Endothelial cell of umbilical vein (primary cell): ENCODE results near the gene MB21D2. TPM values are rescaled to one million over a fixed set of nuclear protein-coding genes. Genes with fewer than 3 reads are reported as not detected.

Experiments
- BruUV-seq: library from RNA; stranded (reverse); fragments of 400-500 nt; replicated peaks from 2 replicates; lab custom pipeline; 2021; lab: Mats Ljungman, UMichigan
- CTCF ChIA-PET: fragments of 300-600, 350-600 bp; sonication (Branson Sonifier 250); formaldehyde crosslinking; loops from one replicate; lab custom pipeline; 2021; ENCODE audit warnings: antibody characterized with exemption, inconsistent platforms; lab: Charles Lee
- POLR2A ChIA-PET: fragments of 300-600, 350-600 bp; sonication (Branson Sonifier 250); formaldehyde crosslinking; loops from one replicate; lab custom pipeline; 2021; ENCODE audit warnings: antibody characterized with exemption, inconsistent platforms; lab: Charles Lee
- DNase-seq: peaks from one replicate; pipeline ENCODE4 v3.0.0-alpha.2; 2011; ENCODE audit warnings: low read depth, low spot score
- FAIRE-seq: peaks from 2 replicates; lab custom pipeline; 2011; peaks lifted over from hg19 to GRCh38; lab: Jason Lieb, UNC
- H2AFZ ChIP-seq: 2 replicates; pipeline ENCODE4 v1.6.0; 2012; ENCODE audit warnings: low read depth, low read length, control low read depth, inconsistent platforms
- H3K27ac ChIP-seq: 2 replicates; pipeline ENCODE4 v1.5.1; 2011; ENCODE audit warnings: low read depth, mild to moderate bottlenecking, control low read depth, low read length, moderate library complexity; ENCODE audit not compliant: insufficient read depth
- H3K27me3 ChIP-seq, 2 experiments: 2 replicates each; pipeline versions ENCODE4 v1.6.0 to v1.6.1; 2011; ENCODE audit warnings: low read length in 2 of 2, mixed read lengths in 1 of 2; ENCODE audit not compliant: control insufficient read depth in 2 of 2, insufficient read depth in 2 of 2
- H3K36me3 ChIP-seq, 2 experiments: 2 replicates in 1 of 2; 3 replicates in 1 of 2; pipeline ENCODE4 v1.5.1; 2011; ENCODE audit warnings: low read length in 2 of 2, mild to moderate bottlenecking in 1 of 2, moderate library complexity in 1 of 2; ENCODE audit not compliant: control insufficient read depth in 2 of 2, insufficient read depth in 2 of 2; ENCODE audit errors: extremely low read depth in 1 of 2
- H3K4me1 ChIP-seq: 3 replicates; pipeline ENCODE4 v1.5.1; 2011; ENCODE audit warnings: mild to moderate bottlenecking, low read length; ENCODE audit not compliant: control insufficient read depth, insufficient read depth; ENCODE audit errors: extremely low read depth
- H3K4me2 ChIP-seq: 2 replicates; pipeline ENCODE4 v1.6.1; 2011; ENCODE audit warnings: low read length, control low read depth, mixed read lengths; ENCODE audit not compliant: insufficient read depth
- H3K4me3 ChIP-seq, 3 experiments: fragments of 200-600 bp in 1 of 3; sonication (generic), shearing (Covaris generic) in 1 of 3; replicated peaks in 1 of 3; 2 replicates each; pipeline ENCODE4 v1.5.1; 2011 to 2016; ENCODE audit warnings: control low read depth in 3 of 3, low read length in 3 of 3, mild to moderate bottlenecking in 2 of 3, inconsistent platforms in 1 of 3, low read depth in 1 of 3, moderate library complexity in 1 of 3; ENCODE audit not compliant: insufficient read depth in 1 of 3
- H3K79me2 ChIP-seq: 2 replicates; pipeline ENCODE4 v1.6.0; 2012; ENCODE audit warnings: low read length, inconsistent platforms; ENCODE audit not compliant: control insufficient read depth, insufficient read depth
- H3K9ac ChIP-seq: replicated peaks from 2 replicates; pipeline ENCODE3; 2011; ENCODE audit warnings: low read length, control low read depth; ENCODE audit not compliant: insufficient read depth; ENCODE audit errors: extremely low read depth
- H3K9me1 ChIP-seq: replicated peaks from 3 replicates; pipeline ENCODE4 v1.6.0; 2011; ENCODE audit warnings: mild to moderate bottlenecking, low read length; ENCODE audit not compliant: control insufficient read depth, insufficient read depth; ENCODE audit errors: extremely low read depth
- H3K9me3 ChIP-seq: replicated peaks from 2 replicates; pipeline ENCODE4 v1.5.1; 2012; ENCODE audit warnings: low read length, inconsistent platforms; ENCODE audit not compliant: control insufficient read depth, insufficient read depth
- H4K20me1 ChIP-seq: replicated peaks from 2 replicates; pipeline ENCODE3; 2011; ENCODE audit warnings: mild to moderate bottlenecking, low read length; ENCODE audit not compliant: control insufficient read depth, insufficient read depth; ENCODE audit errors: extremely low read depth
- EZH2 ChIP-seq: IDR thresholded peaks from 2 replicates; pipeline ENCODE4 v1.6.1; 2012; ENCODE audit warnings: borderline replicate concordance, low read depth, mild to moderate bottlenecking, moderate library complexity, low read length, inconsistent platforms; ENCODE audit not compliant: severe bottlenecking
- FOS ChIP-seq: IDR thresholded peaks from 2 replicates; pipeline ENCODE4 v1.6.1; 2011; ENCODE audit warnings: mild to moderate bottlenecking, low read length, moderate library complexity, borderline replicate concordance; ENCODE audit not compliant: insufficient read depth
- GATA2 ChIP-seq: IDR thresholded peaks from 2 replicates; pipeline ENCODE4 v1.7.0; 2011; ENCODE audit warnings: low read depth, mild to moderate bottlenecking, moderate library complexity, mixed read lengths, low read length; ENCODE audit not compliant: insufficient read length, insufficient read depth
- JUN ChIP-seq: IDR thresholded peaks from 2 replicates; pipeline ENCODE4 v1.6.1; 2011; ENCODE audit warnings: borderline replicate concordance, low read depth; ENCODE audit not compliant: insufficient read length, insufficient read depth
- MYC ChIP-seq: IDR thresholded peaks from one replicate; pipeline ENCODE4 v1.6.1; 2011; ENCODE audit warnings: mild to moderate bottlenecking, low read depth, low read length
- POLR2A ChIP-seq: IDR thresholded peaks from 2 replicates; pipeline ENCODE4 v1.6.1; 2012; ENCODE audit warnings: low read depth, mild to moderate bottlenecking, control low read depth, low read length
- POLR2AphosphoS5 ChIP-seq: IDR thresholded peaks from 2 replicates; pipeline ENCODE4 v1.6.1; 2012; ENCODE audit warnings: low read depth, mild to moderate bottlenecking, control low read depth, low read length, moderate library complexity; ENCODE audit not compliant: insufficient read depth
- dilution Hi-C: fragments of 300-500 bp; cut with MboI; formaldehyde crosslinking; loops from one replicate; pipeline ENCODE4 v1.15.0; 2019; ENCODE audit warnings: low sequenced_read_pairs; ENCODE audit not compliant: extremely low pct_ligation_motif_present
- intact Hi-C: fragments of 100-400 bp; cut with micrococcal nuclease; formaldehyde crosslinking; loops from one replicate; pipeline ENCODE4 v1.10.0; 2022
- polyA plus RNA-seq, 4 experiments: library from polyadenylated mRNA; depleted of rRNA in 3 of 4; stranded (reverse) in 3 of 4; unstranded in 1 of 4; fragments of >200 nt; gene quantifications; 2 replicates each; pipeline versions ENCODE4 v1.2.1 to v1.2.3, GENCODE V29; 2011 to 2012; ENCODE audit warnings: missing spikeins in 1 of 4
- total RNA-seq: library from RNA; stranded (reverse); gene quantifications from 2 replicates; pipeline ENCODE4 v1.2.3, GENCODE V29; 2021
- TF ChIP-seq, protein P1 (sequence below): IDR thresholded peaks from 2 replicates; pipeline ENCODE4 v1.6.1; 2011; ENCODE audit not compliant: insufficient read depth, insufficient read length
- TF ChIP-seq, protein P2 (sequence below), 2 donors: IDR thresholded peaks; 1 replicate in 1 of 2; 2 replicates in 1 of 2; pipeline ENCODE4 v1.5.1; 2011; ENCODE audit warnings: low read length in 2 of 2, mild to moderate bottlenecking in 2 of 2, moderate library complexity in 2 of 2, control low read depth in 1 of 2, inconsistent platforms in 1 of 2, low read depth in 1 of 2; ENCODE audit not compliant: insufficient read depth in 1 of 2; ENCODE audit errors: extremely low read depth in 1 of 2

The MB21D2 gene
- total and polyA plus RNA-seq, 2 donors (not counting 3 experiments of a cell fraction or from before 2014, with no cell fraction given): 6.7 to 7.4 TPM

DNA sequence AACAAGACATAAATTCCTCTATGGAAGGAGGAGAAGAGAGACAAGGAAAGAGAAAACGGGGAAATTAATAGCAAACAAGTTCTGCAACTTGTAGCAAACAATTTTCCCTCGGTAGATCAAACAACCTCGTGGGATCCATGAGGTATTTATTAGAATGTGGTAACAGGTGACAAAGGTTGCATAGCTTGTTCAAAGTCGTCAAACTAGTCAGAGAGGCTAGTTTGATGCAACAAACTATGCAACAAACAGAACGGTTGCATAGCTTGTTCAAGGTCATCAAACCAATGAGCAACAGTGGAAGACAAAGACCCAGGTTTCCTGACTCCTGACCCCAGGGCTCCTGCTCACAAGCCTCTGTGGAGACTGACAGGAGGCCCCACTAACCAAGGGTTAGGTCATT, 20.7 kb downstream of the MB21D2 start:
- Histone ChIP-seq H3K4me2 (no peak overlapping the region), H3K4me1 (peaks cover 13% of the 10 kb centered on the region), H2AFZ (no peak overlapping the region), H3K27ac (no peak overlapping the region), H3K79me2 (peaks cover 8% of the 10 kb centered on the region), H3K27me3 (no peaks in the 10 kb centered on the region), H3K9me1 (no peaks in the 10 kb centered on the region), H3K9me3 (no peaks in the 10 kb centered on the region), H3K36me3 (no peaks in the 10 kb centered on the region), H3K9ac (no peak overlapping the region), H3K4me3 (no peak overlapping the region), H4K20me1 (no peaks in the 10 kb centered on the region)
- intact Hi-C loops (no loop called here), dilution Hi-C loops (no loop called here)
- TF ChIP-seq, protein P1, sequence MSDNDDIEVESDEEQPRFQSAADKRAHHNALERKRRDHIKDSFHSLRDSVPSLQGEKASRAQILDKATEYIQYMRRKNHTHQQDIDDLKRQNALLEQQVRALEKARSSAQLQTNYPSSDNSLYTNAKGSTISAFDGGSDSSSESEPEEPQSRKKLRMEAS: no peak
- no peak for TF ChIP-seq POLR2A
- no peak for TF ChIP-seq MYC
- no peak for TF ChIP-seq POLR2AphosphoS5
- no peak for TF ChIP-seq FOS
- no peak for TF ChIP-seq EZH2
- TF ChIP-seq GATA2: no peak
- TF ChIP-seq, protein P2, sequence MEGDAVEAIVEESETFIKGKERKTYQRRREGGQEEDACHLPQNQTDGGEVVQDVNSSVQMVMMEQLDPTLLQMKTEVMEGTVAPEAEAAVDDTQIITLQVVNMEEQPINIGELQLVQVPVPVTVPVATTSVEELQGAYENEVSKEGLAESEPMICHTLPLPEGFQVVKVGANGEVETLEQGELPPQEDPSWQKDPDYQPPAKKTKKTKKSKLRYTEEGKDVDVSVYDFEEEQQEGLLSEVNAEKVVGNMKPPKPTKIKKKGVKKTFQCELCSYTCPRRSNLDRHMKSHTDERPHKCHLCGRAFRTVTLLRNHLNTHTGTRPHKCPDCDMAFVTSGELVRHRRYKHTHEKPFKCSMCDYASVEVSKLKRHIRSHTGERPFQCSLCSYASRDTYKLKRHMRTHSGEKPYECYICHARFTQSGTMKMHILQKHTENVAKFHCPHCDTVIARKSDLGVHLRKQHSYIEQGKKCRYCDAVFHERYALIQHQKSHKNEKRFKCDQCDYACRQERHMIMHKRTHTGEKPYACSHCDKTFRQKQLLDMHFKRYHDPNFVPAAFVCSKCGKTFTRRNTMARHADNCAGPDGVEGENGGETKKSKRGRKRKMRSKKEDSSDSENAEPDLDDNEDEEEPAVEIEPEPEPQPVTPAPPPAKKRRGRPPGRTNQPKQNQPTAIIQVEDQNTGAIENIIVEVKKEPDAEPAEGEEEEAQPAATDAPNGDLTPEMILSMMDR (IDR thresholded peaks at IDR 0.05; ENCODE audit: extremely low read depth in 1 of 2, insufficient read depth in 1 of 2, low read depth in 1 of 2, low read length in 2 of 2): no peak
- no peak for TF ChIP-seq JUN
- DNase-seq: no peak
- BruUV-seq: no TSS peak
- ChIA-PET CTCF (no interaction called here), POLR2A (no interaction called here)
- FAIRE-seq: no peak
